Pons (tissue), 1 donor: ENCODE data around the gene AP3S1.
"Not testable (repeated sequence)": the region's sequence is repeated elsewhere in the genome, so short reads cannot be mapped to it uniquely, and the experiment has no call there.

Experiments
- DNase-seq: peaks from one replicate; pipeline ENCODE4 v3.0.0-alpha.2; 2016; ENCODE audit warnings: low spot score

The AP3S1 gene

GRCh38 chr5:115873392-115873791 is 31.7 kb downstream of the AP3S1 start:
- DNase-seq, result no peak

DNA sequence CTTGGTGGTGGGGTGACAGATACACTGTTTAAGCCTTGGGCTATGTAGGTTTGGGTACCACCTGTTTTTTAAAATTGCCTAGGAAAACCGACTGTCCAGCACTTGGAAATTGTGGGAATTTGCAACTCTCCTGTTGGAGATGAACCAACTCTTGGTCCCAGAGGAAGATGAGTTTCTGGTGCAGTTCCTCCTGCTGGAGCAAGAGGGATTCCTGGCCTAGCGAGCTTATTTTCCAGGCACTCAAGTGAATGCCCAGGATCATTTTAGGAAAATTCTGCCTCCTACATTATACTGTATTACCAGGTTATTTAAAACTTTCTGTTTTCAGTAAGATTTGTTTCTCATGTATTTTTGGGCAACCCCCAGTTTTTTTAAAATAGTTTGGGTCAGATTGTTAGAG is 33.7 kb downstream of the AP3S1 start:
- DNase-seq, result no peak

DNA sequence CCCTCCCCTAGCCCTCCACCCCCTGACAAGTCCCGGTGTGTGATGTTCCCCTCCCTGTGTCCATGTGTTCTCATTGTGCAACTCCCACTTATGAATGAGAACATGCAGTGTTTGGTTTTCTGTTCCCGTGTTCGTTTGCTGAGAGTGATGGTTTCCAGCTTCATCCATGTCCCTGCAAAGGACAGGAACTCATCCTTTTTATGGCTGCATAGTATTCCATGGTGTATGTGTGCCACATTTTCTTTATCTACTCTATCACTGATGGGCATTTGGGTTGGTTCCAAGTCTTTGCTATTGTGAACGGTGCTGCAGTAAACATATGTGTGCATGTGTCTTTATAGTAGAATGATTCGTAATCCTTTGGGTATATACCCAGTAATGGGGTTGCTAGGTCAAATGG is 35.6 kb downstream of the AP3S1 start:
- DNase-seq, result not testable (repeated sequence)

- DNase-seq, result not testable (repeated sequence)
Measured at GRCh38 chr5:115882434-115882833, 40.7 kb downstream of the AP3S1 start.

DNA sequence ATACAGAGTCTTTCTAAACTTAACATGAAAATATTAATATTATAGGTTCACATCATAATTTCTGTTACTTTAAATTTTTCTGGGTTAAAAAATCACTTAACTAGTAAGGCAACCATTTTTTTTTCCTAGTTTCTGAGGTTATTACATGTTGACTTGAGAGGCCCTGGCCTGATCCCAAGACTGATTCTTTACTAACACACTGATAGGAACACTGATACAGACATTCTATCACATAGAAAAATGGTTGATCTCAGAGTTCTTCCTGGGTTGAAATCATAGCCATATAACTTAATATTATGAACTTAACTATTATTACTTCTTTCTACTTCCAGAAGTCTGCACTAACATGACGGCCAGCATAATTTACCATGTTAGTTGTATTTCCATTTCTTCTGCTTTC is 43.0 kb downstream of the AP3S1 start:
- DNase-seq, result no peak

DNA sequence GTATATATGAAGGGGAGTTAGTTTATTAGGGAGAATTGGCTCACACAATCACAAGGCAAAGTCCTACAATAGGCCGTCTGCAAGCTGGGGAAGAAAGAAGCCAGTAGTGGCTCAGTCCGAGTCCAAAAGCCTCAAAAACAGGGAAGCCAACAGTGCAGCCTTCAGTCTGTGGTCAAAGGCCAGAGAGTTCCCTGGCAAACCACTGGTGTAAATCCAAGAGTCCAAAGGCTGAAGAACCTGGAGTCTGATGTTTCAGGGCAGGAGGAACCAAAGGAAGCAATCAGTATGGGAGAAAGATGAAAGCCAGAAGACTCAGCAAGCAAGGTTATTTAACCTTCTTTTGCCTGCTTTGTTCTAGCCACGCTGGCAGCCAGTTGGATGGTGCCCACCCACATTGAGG is 43.5 kb downstream of the AP3S1 start:
- not testable (repeated sequence) for DNase-seq

- no peak for DNase-seq
Measured at GRCh38 chr5:115888027-115888426, 46.3 kb downstream of the AP3S1 start.

DNA sequence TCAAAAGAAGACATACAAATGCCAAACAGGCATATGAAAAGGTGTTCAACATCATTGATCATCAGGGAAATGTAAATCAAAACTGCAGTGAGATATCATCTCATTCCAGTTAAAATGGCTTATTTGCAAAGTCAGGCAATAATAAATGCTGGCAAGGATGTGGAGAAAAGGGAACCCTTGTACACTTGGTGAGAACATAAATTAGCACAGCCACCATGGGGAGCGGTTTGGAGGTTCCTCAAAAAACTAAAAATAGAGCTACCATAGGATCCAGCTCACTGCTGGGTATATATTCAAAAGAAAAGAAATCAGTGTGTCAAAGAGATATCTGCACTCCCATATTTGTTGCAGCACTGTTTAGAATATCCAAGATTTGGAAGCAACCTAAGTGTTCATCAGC is 50.3 kb downstream of the AP3S1 start:
- DNase-seq, result no peak

- DNase-seq, result no peak
Measured at GRCh38 chr5:115894342-115894741, 52.6 kb downstream of the AP3S1 start.

DNA sequence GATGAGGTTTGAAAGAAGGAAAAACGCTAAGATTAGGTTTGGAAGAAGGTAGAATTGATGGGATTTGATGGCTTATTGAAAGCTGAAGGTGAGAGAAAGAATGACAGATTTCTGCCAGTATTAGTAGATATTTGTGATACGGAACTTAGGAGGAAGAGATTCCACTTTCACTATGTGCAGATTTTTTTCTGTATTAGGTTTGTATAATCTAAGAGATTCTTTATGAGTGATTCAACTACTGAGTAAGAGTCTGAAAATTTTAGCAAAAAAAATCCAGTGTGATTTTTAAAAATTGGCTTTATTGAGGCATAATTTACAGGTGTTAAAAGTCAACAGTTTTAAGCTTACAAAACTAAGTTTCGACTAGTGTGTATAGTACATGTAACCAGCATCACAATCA is 54.1 kb downstream of the AP3S1 start:
- DNase-seq, result no peak

DNA sequence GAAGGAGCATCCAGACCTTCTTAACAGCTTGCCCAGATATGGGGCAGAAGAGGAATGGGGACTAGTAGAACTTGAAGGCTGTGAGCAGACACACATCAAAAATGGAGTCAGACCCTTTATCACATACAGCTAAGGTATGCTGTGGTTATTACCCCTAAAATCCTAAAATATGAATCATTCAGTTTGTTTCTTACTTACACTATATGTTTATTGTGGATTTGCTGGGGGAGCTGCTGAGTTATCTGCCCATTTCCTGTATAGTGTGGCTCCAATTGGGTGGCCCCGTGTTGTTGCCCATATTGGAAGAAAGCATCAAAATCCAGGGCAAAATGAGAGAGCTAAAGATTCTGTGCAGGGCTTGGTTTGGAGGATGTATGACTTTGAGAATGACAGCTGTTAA is 56.9 kb downstream of the AP3S1 start:
- DNase-seq, result no peak

DNA sequence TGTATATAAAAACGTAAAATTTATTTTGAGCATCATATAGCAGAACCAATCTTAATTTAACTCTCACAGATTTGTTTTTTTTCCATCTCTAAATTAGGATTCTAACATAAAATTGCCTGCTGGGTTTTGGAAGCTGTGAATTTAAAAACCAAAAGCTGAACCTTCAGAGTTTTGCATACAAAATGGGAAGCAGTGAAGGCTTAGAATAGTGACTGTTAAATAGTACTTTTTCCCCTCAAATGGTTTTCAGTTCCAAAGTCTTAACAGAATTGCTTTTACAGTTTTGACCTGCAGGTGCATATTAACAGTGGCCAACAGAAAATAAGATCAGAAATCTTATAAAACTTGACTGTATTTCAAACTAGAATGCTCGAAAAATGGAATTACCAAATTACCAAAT is 65.4 kb downstream of the AP3S1 start:
- no peak for DNase-seq

GRCh38 chr5:115913623-115914400 is 72.1 kb downstream of the AP3S1 start:
- DNase-seq, result not testable (repeated sequence)

GRCh38 chr5:115920171-115920725 is 78.5 kb downstream of the AP3S1 start:
- no peak for DNase-seq

- not testable (repeated sequence) for DNase-seq
Measured at GRCh38 chr5:115928578-115929407, 87.1 kb downstream of the AP3S1 start.

GRCh38 chr5:115930171-115930570 is 88.4 kb downstream of the AP3S1 start:
- not testable (repeated sequence) for DNase-seq

DNA sequence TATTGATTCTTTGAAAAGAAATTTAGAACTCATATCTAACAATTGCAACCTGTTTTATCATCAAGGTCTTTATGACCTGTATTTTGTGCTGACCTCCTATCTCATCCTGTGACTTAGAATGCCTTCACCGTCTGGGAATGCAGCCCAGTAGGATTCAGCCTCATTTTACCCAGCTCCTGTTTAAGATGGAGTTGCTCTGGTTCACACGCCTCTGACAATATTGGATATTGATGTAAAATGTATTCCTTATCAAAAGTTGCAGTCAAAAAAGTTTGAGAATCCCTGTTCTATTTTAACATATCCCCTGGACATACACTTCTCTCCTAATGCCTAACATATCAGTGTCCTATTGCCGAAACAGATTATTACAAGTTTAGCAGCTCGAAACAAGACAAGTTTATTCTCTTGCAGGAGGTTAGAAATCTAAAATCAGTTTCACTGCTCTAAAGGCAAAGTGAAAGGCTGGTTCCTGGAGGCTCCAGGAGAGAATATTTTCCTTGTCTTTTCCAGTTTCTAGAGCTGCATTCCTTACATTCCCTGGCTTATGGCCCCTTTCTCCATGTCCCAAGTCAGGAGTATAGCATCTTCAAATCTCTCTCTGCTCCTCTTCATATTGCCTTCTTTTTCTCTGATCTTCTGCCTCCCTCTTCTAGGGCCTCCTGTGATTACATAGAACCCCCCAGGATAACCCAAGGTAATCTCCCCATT is 89.0 kb downstream of the AP3S1 start:
- DNase-seq, result no peak

- no peak for DNase-seq
Measured at GRCh38 chr5:115932991-115933390, 91.3 kb downstream of the AP3S1 start.

DNA sequence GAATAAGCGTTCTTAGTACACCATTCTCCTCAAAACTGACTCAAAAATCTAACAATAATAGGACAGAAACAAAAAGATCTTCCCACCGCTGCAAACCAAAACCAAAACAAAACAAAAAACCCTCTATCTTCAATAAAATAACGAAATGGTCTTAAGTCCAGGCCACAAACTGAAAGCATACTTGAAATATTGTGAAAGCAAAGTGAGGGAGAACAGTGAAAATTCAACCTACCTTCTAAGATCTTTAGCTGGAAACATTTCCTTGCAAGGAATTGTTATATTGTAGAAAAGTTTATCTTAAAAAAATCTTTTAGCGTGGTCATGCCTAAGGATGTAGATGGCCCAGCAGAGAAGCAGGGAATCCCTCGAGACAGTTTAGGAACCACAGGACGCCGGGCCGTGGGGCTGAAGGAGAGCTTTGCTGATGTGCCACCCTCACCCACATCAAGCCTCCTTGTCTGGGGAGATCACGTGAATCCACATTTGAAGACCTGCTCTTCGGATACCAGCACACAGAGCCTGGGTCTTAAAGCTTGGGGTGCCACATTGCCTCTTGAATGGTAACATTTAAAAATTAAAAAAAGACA is 92.7 kb downstream of the AP3S1 start:
- no peak for DNase-seq

- DNase-seq, result no peak
Measured at GRCh38 chr5:115936031-115936430, 94.3 kb downstream of the AP3S1 start.

DNA sequence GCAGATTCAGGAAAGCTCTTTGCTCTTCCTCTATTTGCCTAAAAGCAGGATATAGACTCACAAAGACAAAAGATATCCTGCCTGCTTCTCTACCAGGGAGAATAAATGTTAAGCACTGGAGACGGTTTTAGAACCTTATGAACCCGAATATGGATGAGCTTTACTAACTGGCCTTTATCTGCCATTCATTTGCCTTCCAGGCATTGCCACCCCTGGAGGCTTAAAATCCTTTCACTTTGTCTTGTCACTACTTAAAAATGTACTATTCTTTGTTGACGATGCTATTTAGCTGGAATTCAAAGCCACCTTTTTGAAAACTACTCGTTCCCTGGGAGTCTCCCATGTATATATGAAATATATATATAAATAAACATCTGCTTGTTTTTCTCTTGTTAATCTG is 97.3 kb downstream of the AP3S1 start:
- no peak for DNase-seq
